ENCODE measurements around the gene OPN1MW3. TPM values are rescaled to one million over a fixed set of nuclear protein-coding genes. Genes with fewer than 3 reads are reported as not detected.

OPN1MW3 gene
- total RNA-seq, 4 donors from 2014 or later: not detected

GRCh38 chrX:154305541-154306205 lies 48.3 kb downstream of the OPN1MW3 start:
- Histone ChIP-seq H3K27ac (no peak overlapping the region), H3K27me3 (no peaks in the 10 kb centered on the region), H3K4me3 (no peak overlapping the region), H3K36me3 (no peaks in the 10 kb centered on the region), H3K9me3 (no peaks in the 10 kb centered on the region), H3K4me1 (peaks cover 0 to 4% (median 0%) of the 10 kb centered on the region in 4 donors)
- WGBS, 2 donors: 79 to 84% methylated on average over 10 to 11 of the region's 11 CpGs
- no peak for TF ChIP-seq POLR2A (IDR thresholded peaks at IDR 0.05)
- no peak for TF ChIP-seq CTCF (IDR thresholded peaks at IDR 0.05)
- TF ChIP-seq EP300 (IDR thresholded peaks at IDR 0.05): no peak
- no peak for DNase-seq (ENCODE audit: low spot score in 2 of 2)

- no peaks in the 10 kb centered on the region for H3K9me3 ChIP-seq
- TF ChIP-seq POLR2A (IDR thresholded peaks at IDR 0.05) (no peak), CTCF (IDR thresholded peaks at IDR 0.05) (no peak), EP300 (IDR thresholded peaks at IDR 0.05) (no peak)
- H3K27me3 ChIP-seq: no peaks in the 10 kb centered on the region
- WGBS, 2 donors: 71 to 74% methylated on average over 3 to 6 of the region's 6 CpGs
- DNase-seq (ENCODE audit: low spot score in 2 of 2): no peak
- H3K36me3 ChIP-seq: no peaks in the 10 kb centered on the region
- no peak overlapping the region for H3K27ac ChIP-seq
- peaks cover 0 to 4% (median 0%) of the 10 kb centered on the region in 4 donors for H3K4me1 ChIP-seq
- no peak overlapping the region for H3K4me3 ChIP-seq
Observed at GRCh38 chrX:154307202-154307601, 49.8 kb downstream of the OPN1MW3 start.

GRCh38 chrX:154308108-154308946 lies 50.9 kb downstream of the OPN1MW3 start:
- Histone ChIP-seq H3K9me3 (no peaks in the 10 kb centered on the region), H3K27me3 (no peaks in the 10 kb centered on the region), H3K4me1 (peaks cover 0 to 4% (median 0%) of the 10 kb centered on the region in 4 donors), H3K36me3 (no peaks in the 10 kb centered on the region), H3K4me3 (no peak overlapping the region), H3K27ac (no peak overlapping the region)
- 49 to 58% methylated on average over 9 of the region's 9 CpGs for WGBS, 2 donors
- TF ChIP-seq POLR2A (IDR thresholded peaks at IDR 0.05): no peak
- peak; percentile 61 to 69 (median 65) for TF ChIP-seq CTCF (IDR thresholded peaks at IDR 0.05)
- DNase-seq (ENCODE audit: low spot score in 2 of 2): peak; percentile 44 to 78

GRCh38 chrX:154309041-154309775 lies 51.8 kb downstream of the OPN1MW3 start:
- Histone ChIP-seq H3K9me3 (no peaks in the 10 kb centered on the region), H3K4me3 (no peak overlapping the region), H3K4me1 (peaks cover 0 to 4% (median 0%) of the 10 kb centered on the region in 4 donors), H3K27ac (no peak overlapping the region), H3K36me3 (no peaks in the 10 kb centered on the region), H3K27me3 (no peaks in the 10 kb centered on the region)
- no peak for TF ChIP-seq CTCF (IDR thresholded peaks at IDR 0.05)
- no peak for TF ChIP-seq EP300 (IDR thresholded peaks at IDR 0.05)
- TF ChIP-seq POLR2A (IDR thresholded peaks at IDR 0.05): no peak
- 85 to 94% methylated on average over 14 to 16 of the region's 16 CpGs for WGBS, 2 donors
- no peak for DNase-seq (ENCODE audit: low spot score in 2 of 2)
